Pulmonary artery endothelial cell (primary cell): ENCODE data around the gene ITGB2. TPM values are rescaled to one million over a fixed set of nuclear protein-coding genes. Genes with fewer than 3 reads are reported as not detected.

Experiments
- DNase-seq: peaks from one replicate; pipeline ENCODE4 v3.0.0-alpha.2; 2011; ENCODE audit warnings: low read depth, low spot score
- total RNA-seq: library from RNA; depleted of rRNA; stranded (reverse); fragments of >200 nt; gene quantifications from 2 replicates; pipeline ENCODE4 v1.2.3, GENCODE V29; 2014

The ITGB2 gene
- total RNA-seq, 1 donor from 2014 or later = 0.13 TPM

- DNase-seq = peak; percentile 24
Measured at GRCh38 chr21:44911384-44912157, 9.1 kb downstream of the ITGB2 start.

DNA sequence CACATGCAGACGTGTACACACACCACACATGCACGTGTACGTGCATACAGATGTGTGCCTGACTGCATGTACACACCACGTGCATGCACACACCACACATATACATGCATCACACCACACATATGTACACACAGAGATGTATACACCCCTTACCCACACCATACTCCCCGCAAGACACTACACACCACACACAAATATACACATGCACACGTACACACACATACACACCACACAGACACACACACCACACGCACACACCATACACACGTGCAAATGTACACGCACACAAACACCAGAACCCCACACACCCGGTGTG is 9.7 kb downstream of the ITGB2 start:
- no peak for DNase-seq

GRCh38 chr21:44910229-44911067 is 10.3 kb downstream of the ITGB2 start:
- no peak for DNase-seq

DNA sequence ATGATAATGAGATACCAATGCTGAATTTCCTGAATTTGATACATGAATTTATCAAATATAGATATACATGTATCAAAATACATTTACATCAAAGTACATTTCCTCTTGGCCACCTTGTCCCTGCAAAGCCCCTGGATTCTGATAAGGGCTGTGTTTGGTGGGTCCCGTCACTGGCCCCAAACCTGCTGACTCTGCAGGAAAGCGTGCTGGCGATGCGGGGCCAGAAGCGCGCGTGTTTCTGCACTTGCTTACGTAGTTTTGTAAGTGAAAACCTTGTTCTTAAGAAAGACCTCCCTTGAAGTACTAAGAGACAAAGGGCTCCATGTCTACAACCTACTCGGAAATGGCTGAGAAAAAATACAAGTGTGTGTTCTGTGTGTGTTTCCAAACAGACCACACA is 11.0 kb downstream of the ITGB2 start:
- no peak for DNase-seq

- DNase-seq = no peak
Measured at GRCh38 chr21:44908908-44909307, 11.8 kb downstream of the ITGB2 start.

DNA sequence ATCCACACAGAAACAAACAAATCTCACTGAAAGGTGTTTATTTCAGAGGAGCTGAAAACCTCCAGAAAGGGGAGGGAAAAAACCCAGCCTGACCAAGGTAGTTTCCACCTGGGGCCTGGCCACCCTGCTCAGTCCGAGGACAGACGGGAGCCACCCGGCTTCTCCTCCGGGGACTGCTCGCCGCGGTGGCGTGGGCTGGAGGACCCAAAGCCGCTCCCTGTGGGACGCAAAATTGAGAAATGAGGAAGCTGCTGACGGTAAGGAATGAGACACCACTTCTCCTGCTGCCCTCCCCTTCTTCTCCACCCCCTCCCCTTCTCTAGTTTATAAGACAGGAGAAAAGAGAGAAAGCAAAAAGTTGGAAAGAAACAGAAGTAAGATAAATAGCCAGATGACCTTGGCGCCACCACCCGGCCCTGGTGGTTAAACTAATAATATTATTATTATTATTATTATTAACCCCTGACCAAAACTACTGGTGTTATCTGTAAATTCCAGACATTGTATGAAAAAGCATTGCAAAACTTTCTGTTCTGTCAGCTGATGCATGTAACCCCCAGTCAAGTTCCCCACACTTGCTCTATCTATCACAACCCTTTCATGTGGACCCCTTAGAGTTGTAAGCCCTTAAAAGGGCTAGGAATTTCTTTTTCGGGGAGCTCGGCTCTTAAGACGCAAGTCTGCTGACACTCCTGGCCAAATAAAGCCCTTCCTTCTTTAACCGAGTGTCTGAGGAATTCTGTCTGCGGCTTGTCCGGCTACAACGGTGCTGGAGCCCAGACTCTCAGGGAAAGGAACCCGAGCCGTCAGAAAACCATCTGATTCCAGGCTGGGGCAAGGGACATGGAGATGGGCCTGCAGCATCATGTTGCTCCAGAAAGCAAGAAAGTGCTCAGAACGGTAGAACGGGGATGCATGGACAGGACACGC is 12.5 kb downstream of the ITGB2 start:
- no peak for DNase-seq

- DNase-seq = no peak
Measured at GRCh38 chr21:44907225-44907965, 13.3 kb downstream of the ITGB2 start.

DNA sequence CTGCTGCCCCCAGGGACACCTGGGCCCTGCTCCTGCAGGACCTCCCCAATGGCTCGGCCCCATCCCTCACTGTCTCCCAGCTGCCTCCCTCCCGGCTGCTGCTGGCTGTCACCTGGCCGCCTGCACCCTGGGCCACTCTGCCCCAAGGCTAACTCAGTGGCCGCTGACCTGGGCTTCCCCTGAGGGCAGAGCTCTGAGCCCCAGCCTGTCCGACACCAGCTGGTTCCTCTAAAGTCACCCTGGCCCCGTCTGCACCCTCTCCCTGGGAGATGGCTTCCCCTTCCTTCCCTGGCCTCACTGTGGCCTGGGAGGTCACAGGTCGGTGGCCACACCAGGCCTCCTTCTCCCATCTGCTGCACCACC is 15.0 kb downstream of the ITGB2 start:
- DNase-seq = no peak

DNA sequence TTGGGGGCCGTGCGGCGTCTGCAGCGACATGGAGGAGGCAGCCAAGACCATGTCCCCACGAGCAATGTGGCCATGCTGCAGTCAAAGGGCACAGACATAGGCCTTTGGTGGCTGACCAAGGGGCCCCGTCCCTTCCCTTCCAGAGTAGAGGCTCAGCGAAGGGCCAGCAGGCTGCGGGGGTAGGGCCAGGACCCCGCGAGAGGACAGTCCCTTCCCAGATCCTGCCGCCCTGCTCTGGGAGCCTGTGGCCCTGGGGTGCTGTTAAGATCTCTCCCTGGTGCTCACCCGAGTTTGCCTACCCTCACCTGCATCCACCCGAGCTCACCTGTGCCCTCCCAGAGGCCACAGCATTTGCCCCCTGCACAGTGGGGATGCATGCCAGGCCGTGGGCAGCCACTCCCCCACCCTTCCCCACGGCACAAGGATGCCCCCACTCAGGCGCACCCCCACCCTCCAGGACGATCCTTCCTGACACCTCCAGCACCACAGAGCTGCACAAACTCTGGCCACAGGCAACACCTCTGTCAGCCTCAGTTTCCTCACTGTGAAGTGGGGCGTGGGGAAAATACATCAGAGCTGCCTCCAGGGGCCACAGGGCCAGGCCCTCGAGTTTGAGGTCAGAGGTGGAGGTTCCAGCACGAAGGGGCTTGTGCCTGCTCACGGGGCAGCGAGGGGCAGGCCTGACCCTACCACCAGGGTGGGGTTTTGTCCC is 15.5 kb downstream of the ITGB2 start:
- DNase-seq = no peak

GRCh38 chr21:44904141-44904923 is 16.4 kb downstream of the ITGB2 start:
- DNase-seq = no peak

DNA sequence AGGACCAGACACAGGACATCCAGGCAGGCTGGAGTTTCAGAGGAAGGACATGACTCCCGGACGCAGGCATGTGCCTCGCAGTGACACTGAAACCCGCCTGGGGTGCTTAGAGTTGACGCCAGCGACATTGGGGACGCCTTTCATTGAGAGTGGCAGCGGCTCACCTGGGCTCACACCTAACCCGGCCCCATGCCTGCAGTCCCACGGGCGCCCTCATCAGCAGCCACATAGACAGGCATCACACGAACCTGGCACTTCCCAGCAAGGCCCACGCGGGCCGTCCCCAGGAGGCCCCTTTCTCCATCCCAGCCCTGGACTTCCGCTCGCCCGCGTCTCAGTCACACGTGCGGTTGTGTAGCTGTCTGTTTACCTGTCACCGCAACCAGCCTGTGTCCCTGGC is 17.0 kb downstream of the ITGB2 start:
- no peak for DNase-seq

DNA sequence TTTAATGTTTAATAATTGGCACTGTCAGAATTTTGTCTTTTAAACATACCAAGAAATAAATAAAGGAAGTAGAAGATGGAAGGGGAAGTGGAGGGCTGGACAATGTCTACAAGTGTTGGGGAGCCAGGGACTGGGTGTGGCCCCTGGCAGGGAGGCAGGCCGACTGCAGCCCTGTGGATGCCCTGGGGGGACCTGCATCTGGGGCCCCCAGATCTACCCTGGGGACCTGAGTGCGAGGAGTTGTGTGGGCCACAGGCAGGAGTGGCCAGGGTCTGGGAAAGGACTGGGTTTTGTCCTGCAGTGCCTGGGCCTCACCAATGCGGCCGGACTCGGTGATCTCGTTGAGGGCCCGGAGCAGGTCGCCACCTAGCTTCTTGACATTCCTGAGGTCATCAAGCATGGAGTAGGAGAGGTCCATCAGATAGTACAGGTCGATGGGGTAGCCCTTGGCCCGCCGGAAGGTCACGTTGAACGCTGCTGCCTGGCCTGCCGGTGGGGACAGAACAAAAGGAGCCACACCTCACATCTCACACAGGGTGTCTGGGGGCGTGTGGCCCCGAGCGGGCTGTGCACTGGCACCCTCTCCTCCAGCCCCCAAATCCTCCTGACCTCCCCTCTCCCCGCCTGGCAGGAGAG is 17.5 kb downstream of the ITGB2 start:
- no peak for DNase-seq

- DNase-seq = no peak
Measured at GRCh38 chr21:44902268-44903049, 18.2 kb downstream of the ITGB2 start.

- no peak for DNase-seq
Measured at GRCh38 chr21:44901391-44902074, 19.2 kb downstream of the ITGB2 start.

GRCh38 chr21:44900559-44901251 is 20.0 kb downstream of the ITGB2 start:
- DNase-seq = no peak

- DNase-seq = no peak
Measured at GRCh38 chr21:44899768-44900558, 20.7 kb downstream of the ITGB2 start.
